Muscle layer of colon (tissue), 2 donors: ENCODE measurements around the gene RAPGEF4.

Source experiments
- H3K27ac ChIP-seq: one replicate; pipeline ENCODE4 v1.7.0; 2013; ENCODE audit warnings: low read depth, mild to moderate bottlenecking, low read length, moderate library complexity
- H3K27me3 ChIP-seq, 2 donors: one replicate each; pipeline ENCODE4 v1.7.0; 2013; ENCODE audit warnings: low read length in 2 of 2, mild to moderate bottlenecking in 2 of 2; ENCODE audit not compliant: insufficient read depth in 2 of 2, control insufficient read depth in 1 of 2
- H3K36me3 ChIP-seq: one replicate; pipeline ENCODE4 v1.7.0; 2013; ENCODE audit warnings: mild to moderate bottlenecking, low read length; ENCODE audit not compliant: insufficient read depth
- H3K4me1 ChIP-seq: one replicate; pipeline ENCODE4 v1.7.0; 2013; ENCODE audit warnings: mild to moderate bottlenecking, low read length; ENCODE audit not compliant: insufficient read depth
- H3K4me3 ChIP-seq, 2 donors: one replicate each; pipeline ENCODE4 v1.7.0; 2013; ENCODE audit warnings: low read length in 2 of 2, low read depth in 1 of 2, mild to moderate bottlenecking in 1 of 2, moderate library complexity in 1 of 2
- H3K9ac ChIP-seq: one replicate; pipeline ENCODE4 v1.7.0; 2013; ENCODE audit warnings: low read length
- H3K9me3 ChIP-seq: one replicate; pipeline ENCODE4 v1.7.0; 2013; ENCODE audit warnings: mild to moderate bottlenecking, low read length
- donor health status: abdominal sarcoma.
- donor health status: Adenocarcinoma of cecum.

Gene RAPGEF4

DNA sequence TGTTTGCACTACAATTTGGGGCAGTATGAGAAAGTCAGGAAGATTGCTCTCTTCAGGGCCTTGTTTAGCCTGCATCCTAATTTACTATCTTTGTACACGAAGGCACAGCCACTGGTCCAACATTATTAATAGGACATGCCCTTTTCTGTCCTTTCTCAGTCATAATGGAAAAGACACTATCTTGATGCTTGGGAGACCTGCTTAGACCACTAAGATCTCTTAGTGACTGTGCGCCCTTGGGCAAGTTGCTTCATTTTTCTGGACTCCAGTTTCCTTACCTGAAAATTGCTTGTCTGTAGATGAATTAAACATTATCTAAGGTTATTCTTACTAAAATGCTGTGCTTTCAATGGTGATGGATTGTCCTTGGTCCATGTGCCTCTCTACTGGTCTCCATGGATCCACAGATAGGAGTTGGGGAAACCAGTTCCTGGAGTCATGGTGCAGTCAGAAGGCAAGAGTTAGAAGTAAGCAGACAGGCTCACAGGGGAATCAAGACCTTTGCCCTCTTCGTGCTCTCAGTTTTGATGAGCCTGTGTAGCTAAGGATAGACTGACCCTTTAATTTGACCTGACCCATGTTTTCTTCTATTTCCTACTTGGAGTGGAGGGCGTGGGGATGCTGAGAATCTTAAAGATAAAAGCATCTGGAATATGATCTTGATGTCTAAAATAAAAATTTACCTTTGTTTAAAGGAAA is 114.0 kb downstream of the RAPGEF4 start:
- Histone ChIP-seq H3K36me3 (no peaks in the 10 kb centered on the region), H3K4me3 (no peak overlapping the region), H3K27ac (no peak overlapping the region), H3K9me3 (no peaks in the 10 kb centered on the region), H3K27me3 (no peaks in the 10 kb centered on the region), H3K9ac (no peak overlapping the region), H3K4me1 (no peaks in the 10 kb centered on the region)

DNA sequence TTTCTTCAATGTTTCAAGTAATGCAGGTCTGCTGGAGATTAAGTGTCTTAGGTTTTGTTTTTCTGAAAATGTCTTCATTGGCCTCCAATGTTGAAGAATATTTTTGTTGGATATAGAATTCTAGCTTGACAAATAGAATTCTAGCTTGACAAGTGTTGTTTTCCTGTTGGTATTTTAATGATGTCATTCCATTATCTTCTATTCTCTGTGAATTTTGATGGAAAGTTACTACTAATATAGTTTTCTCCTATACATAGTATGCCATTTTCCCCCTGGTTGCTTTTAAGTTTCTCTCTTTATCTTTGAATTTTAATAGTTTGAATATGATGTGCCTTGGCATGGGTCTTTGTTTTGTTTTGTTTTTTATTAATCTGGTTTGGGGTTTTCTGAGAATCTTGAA is 119.9 kb downstream of the RAPGEF4 start:
- Histone ChIP-seq H3K27ac (no peak overlapping the region), H3K4me1 (no peaks in the 10 kb centered on the region), H3K27me3 (no peaks in the 10 kb centered on the region), H3K9ac (no peak overlapping the region), H3K4me3 (no peak overlapping the region), H3K36me3 (no peaks in the 10 kb centered on the region), H3K9me3 (no peaks in the 10 kb centered on the region)

DNA sequence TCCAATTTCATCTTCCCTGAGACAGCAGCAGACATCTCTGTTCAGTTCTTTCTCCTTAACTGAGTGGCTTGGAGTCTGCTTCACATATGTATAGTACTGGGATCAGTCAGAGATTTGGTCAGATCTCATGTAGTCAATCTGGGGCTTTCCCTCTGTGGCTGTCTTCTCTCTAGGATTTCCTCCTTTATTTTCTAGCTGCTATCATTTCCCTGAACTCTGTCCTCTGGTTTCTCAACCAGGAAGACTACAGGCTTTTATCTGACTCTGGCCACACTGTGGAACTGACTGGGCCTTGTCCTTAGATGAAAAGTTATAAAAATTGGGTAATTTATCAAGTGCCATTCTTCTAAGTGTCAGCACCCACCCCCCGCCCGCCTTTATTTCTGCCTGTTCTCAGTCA is 121.0 kb downstream of the RAPGEF4 start:
- no peak overlapping the region for H3K9ac ChIP-seq
- no peaks in the 10 kb centered on the region for H3K36me3 ChIP-seq
- H3K4me1 ChIP-seq = no peaks in the 10 kb centered on the region
- H3K9me3 ChIP-seq = no peaks in the 10 kb centered on the region
- no peaks in the 10 kb centered on the region for H3K27me3 ChIP-seq
- H3K27ac ChIP-seq = no peak overlapping the region
- no peak overlapping the region for H3K4me3 ChIP-seq

DNA sequence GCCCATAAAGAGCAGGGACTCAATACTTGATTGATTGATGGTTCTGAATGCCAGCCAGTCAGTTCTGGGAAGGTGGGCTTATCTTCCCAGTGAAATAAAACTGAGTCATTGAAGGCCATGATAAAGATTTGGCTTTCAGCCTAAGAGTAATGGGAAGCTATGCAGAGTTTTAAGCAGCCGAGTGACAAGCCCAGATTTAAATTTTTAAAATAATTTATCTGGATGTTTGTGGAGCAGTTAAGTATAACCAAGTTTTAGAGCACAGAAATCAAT is 122.8 kb downstream of the RAPGEF4 start:
- no peaks in the 10 kb centered on the region for H3K4me1 ChIP-seq
- no peak overlapping the region for H3K9ac ChIP-seq
- no peaks in the 10 kb centered on the region for H3K9me3 ChIP-seq
- H3K4me3 ChIP-seq = no peak overlapping the region
- H3K36me3 ChIP-seq = no peaks in the 10 kb centered on the region
- H3K27ac ChIP-seq = no peak overlapping the region
- no peaks in the 10 kb centered on the region for H3K27me3 ChIP-seq

DNA sequence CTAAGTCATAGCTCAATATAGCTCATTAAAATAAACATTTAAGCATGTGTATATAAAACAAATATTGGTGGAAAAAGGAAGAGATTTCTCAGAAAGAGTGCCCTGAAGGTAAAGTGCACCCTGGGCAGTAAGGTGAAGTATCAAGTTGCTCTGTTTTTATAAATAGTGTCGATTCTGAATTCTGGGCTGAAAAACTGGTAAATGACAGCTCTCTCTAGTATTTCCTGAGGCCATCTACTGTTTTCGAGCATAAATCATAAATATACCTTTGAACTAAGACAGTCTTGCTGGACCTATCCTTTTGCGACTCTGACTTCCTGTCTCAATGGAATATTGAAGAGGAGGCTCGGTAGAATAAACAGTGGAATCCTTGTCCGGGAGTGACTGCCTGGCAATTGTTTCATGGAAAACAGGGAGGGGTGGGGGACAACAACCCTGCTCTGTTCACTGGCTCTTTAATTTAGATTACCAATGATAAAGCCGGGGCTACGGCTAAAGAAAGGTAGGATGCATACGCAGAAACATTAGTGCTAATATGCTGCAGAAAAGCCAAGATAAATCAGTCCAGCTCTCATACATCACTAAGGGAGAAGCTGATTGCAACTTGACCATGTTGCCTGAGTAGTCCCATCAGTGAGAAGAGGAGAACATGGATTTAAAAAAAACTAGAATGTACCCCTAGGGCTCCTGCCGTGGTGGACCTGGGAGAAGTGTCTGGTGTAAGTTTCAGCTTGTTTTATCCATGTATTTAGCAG is 124.1 kb downstream of the RAPGEF4 start:
- H3K27ac ChIP-seq = no peak overlapping the region
- H3K9ac ChIP-seq = no peak overlapping the region
- H3K27me3 ChIP-seq = no peaks in the 10 kb centered on the region
- no peaks in the 10 kb centered on the region for H3K36me3 ChIP-seq
- no peak overlapping the region for H3K4me3 ChIP-seq
- no peaks in the 10 kb centered on the region for H3K9me3 ChIP-seq
- no peaks in the 10 kb centered on the region for H3K4me1 ChIP-seq

DNA sequence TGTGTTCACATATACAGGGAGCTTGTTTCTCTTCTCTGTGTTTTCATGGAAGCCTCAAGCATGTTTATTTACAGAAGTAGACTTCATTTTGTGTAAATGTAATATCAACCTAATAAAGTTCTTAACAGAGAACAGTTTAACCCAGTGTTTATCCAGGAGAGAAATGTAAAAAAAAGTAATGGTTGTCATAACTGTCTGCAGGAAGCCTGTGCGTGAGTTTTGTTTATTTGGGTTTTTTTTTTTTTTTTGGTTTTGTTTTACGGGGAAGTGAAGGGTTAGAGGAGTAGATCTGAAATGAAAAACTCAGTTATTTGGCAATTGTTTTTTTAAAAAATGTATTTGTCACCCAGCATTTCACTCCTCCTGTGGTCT is 124.7 kb downstream of the RAPGEF4 start:
- Histone ChIP-seq H3K36me3 (no peaks in the 10 kb centered on the region), H3K9me3 (no peaks in the 10 kb centered on the region), H3K27ac (no peak overlapping the region), H3K9ac (no peak overlapping the region), H3K27me3 (no peaks in the 10 kb centered on the region), H3K4me3 (no peak overlapping the region), H3K4me1 (no peaks in the 10 kb centered on the region)

DNA sequence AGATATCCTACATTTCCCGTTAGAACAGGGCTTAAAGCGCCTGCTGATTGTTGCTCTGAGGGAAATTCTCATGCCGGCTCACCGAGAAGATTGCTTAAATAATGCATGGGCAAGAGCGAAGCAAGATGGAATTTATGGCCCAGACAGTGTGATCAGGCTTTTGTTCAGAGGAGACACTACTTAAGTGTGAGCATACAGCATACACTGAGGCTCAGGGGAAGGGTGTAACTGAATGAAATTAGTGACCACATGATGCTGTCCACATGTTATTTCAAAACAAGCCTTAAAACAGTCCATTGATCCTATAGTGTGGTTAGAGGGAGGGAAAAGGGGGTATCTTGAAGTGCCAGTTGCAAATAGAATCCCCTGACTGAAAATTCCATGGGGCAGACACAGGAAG is 125.5 kb downstream of the RAPGEF4 start:
- Histone ChIP-seq H3K27ac (no peak overlapping the region), H3K4me1 (no peaks in the 10 kb centered on the region), H3K27me3 (no peaks in the 10 kb centered on the region), H3K36me3 (no peaks in the 10 kb centered on the region), H3K4me3 (no peak overlapping the region), H3K9ac (no peak overlapping the region), H3K9me3 (no peaks in the 10 kb centered on the region)

DNA sequence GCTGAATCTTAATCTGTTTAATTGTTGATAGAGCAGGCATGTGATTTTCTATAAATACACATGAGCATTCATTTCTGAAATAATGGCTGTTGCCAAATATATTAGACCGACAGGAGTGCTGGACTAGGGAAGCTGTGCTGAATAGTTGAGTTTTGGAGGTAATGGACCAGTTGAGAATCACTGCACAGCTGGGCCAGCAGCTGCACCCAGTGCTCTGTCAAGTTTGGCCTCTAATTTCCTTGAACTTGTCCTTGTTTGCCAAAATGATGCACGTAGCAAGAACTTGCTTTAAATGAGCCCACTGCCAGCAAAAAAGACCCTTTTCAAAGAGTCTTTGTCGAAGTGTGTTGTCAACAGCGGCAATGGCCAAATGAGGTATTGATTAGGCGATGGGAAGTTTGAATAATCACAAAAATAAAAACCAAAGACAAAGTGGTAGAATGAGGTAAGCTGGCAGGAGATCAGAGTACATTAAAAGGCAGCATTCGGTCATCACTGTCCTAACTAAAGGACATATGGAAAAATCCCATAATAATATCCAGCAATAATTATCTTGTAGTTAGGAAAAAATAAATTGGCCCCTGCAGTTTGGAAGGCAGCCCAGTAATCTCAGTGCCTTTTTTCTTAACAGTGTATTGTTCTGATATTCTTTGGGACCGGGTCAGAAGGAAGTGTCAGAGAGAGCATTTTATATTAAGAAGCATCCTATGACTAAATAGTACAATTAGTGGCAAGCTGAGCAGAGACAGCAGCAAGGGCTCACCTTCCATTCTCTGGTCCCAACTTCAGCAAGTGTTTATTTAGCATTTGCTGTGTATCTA is 126.2 kb downstream of the RAPGEF4 start:
- Histone ChIP-seq H3K36me3 (no peaks in the 10 kb centered on the region), H3K4me3 (no peak overlapping the region), H3K9me3 (no peaks in the 10 kb centered on the region), H3K4me1 (no peaks in the 10 kb centered on the region), H3K27ac (no peak overlapping the region), H3K27me3 (no peaks in the 10 kb centered on the region), H3K9ac (no peak overlapping the region)

DNA sequence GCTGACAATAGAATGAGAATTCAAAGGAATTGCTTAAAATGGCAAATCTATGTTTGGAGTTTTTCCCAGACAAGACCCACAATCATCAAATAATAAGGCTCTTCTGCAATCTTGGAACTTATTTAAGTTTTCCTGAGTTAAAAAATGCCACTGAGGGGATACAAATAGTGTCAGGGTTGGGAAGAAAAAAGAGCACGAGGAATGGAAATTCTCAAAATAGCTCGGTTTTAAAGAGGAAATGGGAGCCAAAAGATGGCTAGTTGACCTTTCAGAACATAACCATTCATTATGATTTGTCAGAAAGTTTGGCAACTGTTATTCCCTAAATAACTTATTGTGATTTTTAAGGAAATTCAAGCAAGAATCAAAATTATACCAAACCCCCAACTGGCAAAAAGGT is 127.7 kb downstream of the RAPGEF4 start:
- Histone ChIP-seq H3K27me3 (no peaks in the 10 kb centered on the region), H3K4me3 (no peak overlapping the region), H3K9ac (no peak overlapping the region), H3K4me1 (no peaks in the 10 kb centered on the region), H3K9me3 (no peaks in the 10 kb centered on the region), H3K27ac (no peak overlapping the region), H3K36me3 (no peaks in the 10 kb centered on the region)

DNA sequence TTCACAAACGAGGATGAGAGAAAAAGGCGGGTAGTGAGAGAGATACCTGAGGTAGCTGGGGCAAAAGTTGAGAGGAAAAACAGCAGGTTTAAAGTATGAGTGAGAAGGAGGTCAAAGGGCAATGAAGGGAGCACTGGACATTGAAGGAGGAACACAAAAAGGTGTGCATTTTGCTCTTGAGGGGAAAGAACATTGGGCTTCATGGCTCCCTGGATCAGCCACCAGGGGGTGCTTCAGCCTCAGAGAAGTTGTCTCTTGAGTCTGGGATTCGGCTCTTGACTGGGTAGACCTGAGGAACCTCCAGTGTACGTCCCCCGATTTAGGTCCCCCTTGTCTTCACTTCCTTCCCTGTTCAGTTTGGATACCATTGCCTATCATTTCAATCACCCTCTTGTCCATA is 128.5 kb downstream of the RAPGEF4 start:
- no peak overlapping the region for H3K27ac ChIP-seq
- no peak overlapping the region for H3K9ac ChIP-seq
- H3K4me1 ChIP-seq = no peaks in the 10 kb centered on the region
- H3K27me3 ChIP-seq = no peaks in the 10 kb centered on the region
- no peak overlapping the region for H3K4me3 ChIP-seq
- H3K36me3 ChIP-seq = no peaks in the 10 kb centered on the region
- H3K9me3 ChIP-seq = no peaks in the 10 kb centered on the region

DNA sequence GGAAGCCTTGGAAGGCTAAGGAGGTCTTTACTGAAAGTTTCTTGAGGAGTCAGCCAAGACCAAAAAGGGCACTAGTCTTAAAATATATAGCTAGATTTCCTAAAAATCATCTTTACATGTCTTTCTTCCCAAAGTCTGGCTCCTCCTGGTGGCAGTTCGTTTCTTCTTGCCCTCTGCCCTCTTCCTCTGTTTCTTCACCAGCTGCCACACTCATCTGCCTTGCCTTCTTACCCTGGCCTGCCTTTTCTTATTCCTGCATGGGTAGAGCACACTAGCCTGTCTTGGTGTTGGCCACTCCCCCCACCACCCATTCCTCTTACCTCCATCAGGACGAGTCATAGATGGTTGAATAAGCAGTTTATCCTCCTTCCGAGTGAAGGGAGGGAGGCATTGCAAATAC is 129.8 kb downstream of the RAPGEF4 start:
- no peaks in the 10 kb centered on the region for H3K36me3 ChIP-seq
- H3K27me3 ChIP-seq = no peaks in the 10 kb centered on the region
- no peak overlapping the region for H3K9ac ChIP-seq
- no peaks in the 10 kb centered on the region for H3K9me3 ChIP-seq
- H3K27ac ChIP-seq = no peak overlapping the region
- H3K4me1 ChIP-seq = no peaks in the 10 kb centered on the region
- H3K4me3 ChIP-seq = no peak overlapping the region
